Measurements from ENCODE around the gene UCKL1. TPM values are rescaled to one million over a fixed set of nuclear protein-coding genes. Genes with fewer than 3 reads are reported as not detected.

UCKL1 gene
- total RNA-seq, 1 donor from 2014 or later, result 10.8 TPM

- Histone ChIP-seq H4K20me1 (ENCODE audit: low read depth) (peaks cover 68% of the 10 kb centered on the region), H3K9me3 (ENCODE audit: low read depth) (no peaks in the 10 kb centered on the region), H3K79me2 (ENCODE audit: low read depth) (peaks cover 95% of the 10 kb centered on the region), H3K4me2 (no peak overlapping the region), H3K4me3 (no peak overlapping the region), H3K36me3 (no peaks in the 10 kb centered on the region), H3K4me1 (no peaks in the 10 kb centered on the region), H3F3A (ENCODE audit: low read depth) (peaks cover 7% of the 10 kb centered on the region), H3K9ac (no peak overlapping the region), H2AFZ (replicated peaks) (no peak overlapping the region), H3K27ac (no peak overlapping the region), H3K27me3 (no peaks in the 10 kb centered on the region)
- H3K4me3 Mint-ChIP-seq, result no peak overlapping the region
- H3K27me3 Mint-ChIP-seq (ENCODE audit: insufficient read depth, low read depth), result peaks cover 4% of the 10 kb centered on the region
- TF ChIP-seq EZH2 (IDR thresholded peaks at IDR 0.05), result no peak
- no peak for TF ChIP-seq CTCF (IDR thresholded peaks at IDR 0.05)
- no peak for TF ChIP-seq EZH2phosphoT487 (IDR thresholded peaks at IDR 0.05)
- H3K9me3 Mint-ChIP-seq, result no peaks in the 10 kb centered on the region
- H3K27ac Mint-ChIP-seq, result no peak overlapping the region
- peaks cover 7% of the 10 kb centered on the region for H3K4me1 Mint-ChIP-seq
- peaks cover 6% of the 10 kb centered on the region for H3K36me3 Mint-ChIP-seq
- DNase-seq (ENCODE audit: low spot score), result no peak
These were observed 52.2 kb downstream of the UCKL1 start for GRCh38 chr20:63903796-63904561.

GRCh38 chr20:63900413-63900812 is 55.8 kb downstream of the UCKL1 start:
- peaks cover 19% of the 10 kb centered on the region for H3F3A ChIP-seq (ENCODE audit: low read depth)
- no peak overlapping the region for H3K9ac ChIP-seq
- no peaks in the 10 kb centered on the region for H3K36me3 ChIP-seq
- Mint-ChIP-seq H3K9me3 (no peaks in the 10 kb centered on the region), H3K27me3 (ENCODE audit: insufficient read depth, low read depth) (peaks cover 6% of the 10 kb centered on the region), H3K36me3 (peaks cover 4% of the 10 kb centered on the region), H3K27ac (no peak overlapping the region), H3K4me3 (no peak overlapping the region), H3K4me1 (peaks cover 30% of the 10 kb centered on the region)
- no peak overlapping the region for H3K27ac ChIP-seq
- H3K27me3 ChIP-seq, result no peaks in the 10 kb centered on the region
- H4K20me1 ChIP-seq (ENCODE audit: low read depth), result peaks cover 84% of the 10 kb centered on the region
- H3K4me3 ChIP-seq, result no peak overlapping the region
- no peak overlapping the region for H2AFZ ChIP-seq (replicated peaks)
- no peak overlapping the region for H3K4me2 ChIP-seq
- peaks cover 9% of the 10 kb centered on the region for H3K4me1 ChIP-seq
- H3K9me3 ChIP-seq (ENCODE audit: low read depth), result no peaks in the 10 kb centered on the region
- TF ChIP-seq EZH2phosphoT487 (IDR thresholded peaks at IDR 0.05) (no peak), EZH2 (IDR thresholded peaks at IDR 0.05) (no peak), CTCF (IDR thresholded peaks at IDR 0.05) (no peak)
- H3K79me2 ChIP-seq (ENCODE audit: low read depth), result peaks cover 98% of the 10 kb centered on the region
- DNase-seq (ENCODE audit: low spot score), result no peak

- Histone ChIP-seq H3K9me3 (ENCODE audit: low read depth) (no peaks in the 10 kb centered on the region), H3K27me3 (no peaks in the 10 kb centered on the region), H3K27ac (no peak overlapping the region), H3F3A (ENCODE audit: low read depth) (peaks cover 28% of the 10 kb centered on the region), H3K4me3 (no peak overlapping the region), H3K36me3 (no peaks in the 10 kb centered on the region), H3K4me1 (peaks cover 9% of the 10 kb centered on the region), H3K9ac (no peak overlapping the region), H2AFZ (replicated peaks) (no peak overlapping the region), H3K4me2 (no peak overlapping the region), H3K79me2 (ENCODE audit: low read depth) (peaks cover 85% of the 10 kb centered on the region), H4K20me1 (ENCODE audit: low read depth) (peaks cover 73% of the 10 kb centered on the region)
- TF ChIP-seq EZH2phosphoT487 (IDR thresholded peaks at IDR 0.05), result no peak
- peaks cover 8% of the 10 kb centered on the region for H3K27me3 Mint-ChIP-seq (ENCODE audit: insufficient read depth, low read depth)
- H3K4me3 Mint-ChIP-seq, result no peak overlapping the region
- H3K4me1 Mint-ChIP-seq, result peaks cover 32% of the 10 kb centered on the region
- no peak overlapping the region for H3K27ac Mint-ChIP-seq
- H3K9me3 Mint-ChIP-seq, result no peaks in the 10 kb centered on the region
- no peak for DNase-seq (ENCODE audit: low spot score)
- peaks cover 4% of the 10 kb centered on the region for H3K36me3 Mint-ChIP-seq
These were observed 57.2 kb downstream of the UCKL1 start for GRCh38 chr20:63898882-63899558.

Data from neural progenitor cell (in vitro differentiated cells).